HG02678 (cell line): ENCODE data around the gene CNTNAP5.

Experiments
- ATAC-seq: cut with Tn5 transposase; IDR thresholded peaks from one replicate; pipeline ENCODE4 v1.9.1; 2021; ENCODE audit warnings: mild to moderate bottlenecking, moderate library complexity; ENCODE audit not compliant: unreplicated experiment

The CNTNAP5 gene

GRCh38 chr2:124258140-124258880 lies 233.2 kb downstream of the CNTNAP5 start:
- ATAC-seq: no peak

GRCh38 chr2:124261456-124261855 lies 236.4 kb downstream of the CNTNAP5 start:
- ATAC-seq: no peak

DNA sequence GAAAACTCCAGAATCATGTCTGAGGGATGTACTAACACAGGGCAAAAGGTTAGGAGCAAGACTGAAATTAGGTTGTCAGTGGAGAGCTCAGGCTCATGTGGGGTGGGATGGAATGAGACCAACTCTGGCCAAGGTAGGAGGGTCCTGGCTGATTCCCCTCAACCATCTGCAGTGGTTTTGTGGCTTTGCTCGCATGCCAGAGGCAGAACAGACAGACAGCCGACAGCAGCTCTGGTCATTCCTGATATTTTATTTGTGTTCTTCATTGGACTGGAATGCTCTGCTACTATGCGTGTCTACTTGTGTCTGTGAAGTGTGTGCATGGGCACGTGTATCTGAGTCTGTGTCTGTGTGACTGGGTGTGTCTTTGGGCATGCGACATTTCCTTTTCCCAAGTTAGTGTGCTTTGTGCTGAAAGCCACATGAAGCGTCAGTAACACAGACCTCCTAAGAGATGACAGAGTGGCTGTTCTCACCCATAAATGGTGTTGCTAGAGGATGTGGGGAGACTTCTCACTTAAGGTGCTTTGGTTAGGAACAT lies 239.5 kb downstream of the CNTNAP5 start:
- ATAC-seq: no peak

DNA sequence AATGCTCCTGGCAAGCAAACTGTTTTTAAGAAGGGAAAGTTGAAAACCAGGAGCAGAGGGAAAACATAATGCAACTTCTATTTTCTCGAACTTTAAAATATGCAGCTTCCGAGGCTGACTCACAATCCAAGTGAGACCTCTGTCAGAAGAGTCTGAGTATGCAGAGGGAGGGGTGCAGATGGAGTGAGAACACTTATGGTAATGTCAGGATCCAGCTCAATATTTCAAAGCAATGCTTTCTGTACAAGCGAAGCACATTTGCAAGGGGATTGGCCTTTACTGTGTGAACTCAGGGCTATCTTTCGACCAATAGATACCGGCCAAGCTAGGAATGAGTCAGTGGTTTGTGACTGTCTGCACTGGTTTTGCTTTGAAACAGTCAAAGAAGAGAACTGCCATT lies 242.7 kb downstream of the CNTNAP5 start:
- ATAC-seq: no peak

DNA sequence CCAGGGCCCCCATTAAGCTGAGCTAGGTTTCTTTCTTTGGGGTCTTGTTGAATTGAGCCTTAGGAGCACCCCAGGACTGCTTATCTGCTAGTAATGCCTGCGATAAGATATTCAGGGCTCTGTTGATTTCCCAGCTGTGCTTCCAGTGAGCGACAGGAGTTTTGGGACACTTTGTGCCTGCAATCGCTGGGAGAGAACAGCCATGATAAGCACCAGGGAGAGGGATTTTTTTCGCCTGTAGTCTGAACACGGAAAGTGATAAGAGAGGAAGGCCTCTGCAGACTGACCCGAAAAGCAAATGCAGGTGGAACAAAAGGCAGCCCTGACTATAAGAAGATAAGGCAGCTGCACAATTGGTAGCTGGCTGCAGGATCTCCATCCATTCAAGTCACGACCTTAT lies 244.3 kb downstream of the CNTNAP5 start:
- ATAC-seq: no peak

DNA sequence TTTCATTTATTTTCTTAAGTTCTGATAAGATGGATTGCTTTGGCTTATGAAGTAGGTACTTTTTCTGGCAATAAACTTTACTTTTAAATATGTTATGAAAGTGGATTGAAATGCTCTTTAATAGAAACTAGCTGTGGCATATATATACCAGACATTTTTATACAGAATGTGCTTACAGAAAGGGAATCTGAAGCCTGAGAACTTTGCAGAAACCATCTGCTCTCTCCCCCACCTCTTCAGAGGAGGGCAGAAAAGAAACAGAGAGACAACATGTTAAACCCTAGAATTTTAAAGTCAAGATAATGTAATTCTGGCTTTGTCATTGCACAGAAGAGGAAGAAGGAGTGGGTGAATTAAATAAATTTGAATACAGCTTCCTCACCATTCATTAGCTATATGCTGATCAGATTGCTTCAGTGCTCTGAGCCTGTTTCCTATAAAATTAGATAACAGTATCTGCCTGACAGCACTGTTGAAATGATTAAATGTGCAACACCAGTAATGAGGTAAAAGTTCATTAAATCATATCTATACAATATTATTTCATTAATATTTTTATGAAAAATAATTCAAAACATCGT lies 247.3 kb downstream of the CNTNAP5 start:
- ATAC-seq: no peak

DNA sequence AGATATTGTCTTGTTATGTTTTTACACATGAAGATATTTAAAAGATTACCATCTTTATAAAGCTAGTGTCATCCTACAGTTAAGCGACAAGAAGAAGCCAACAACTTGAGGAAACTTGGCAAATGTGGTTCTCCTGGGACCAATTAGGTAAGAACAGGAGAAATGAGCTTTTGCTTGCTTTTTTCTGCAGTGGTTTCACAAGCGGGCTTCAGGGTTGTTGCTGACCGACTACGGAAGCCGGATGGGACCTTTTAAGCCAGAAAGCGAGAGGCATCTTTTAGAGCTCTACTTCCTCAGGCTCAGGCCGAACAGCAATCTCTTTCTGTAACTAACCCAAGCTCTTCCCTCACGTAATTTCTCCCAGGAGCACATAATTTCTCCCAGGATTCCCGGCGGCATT lies 256.5 kb downstream of the CNTNAP5 start:
- no peak for ATAC-seq

DNA sequence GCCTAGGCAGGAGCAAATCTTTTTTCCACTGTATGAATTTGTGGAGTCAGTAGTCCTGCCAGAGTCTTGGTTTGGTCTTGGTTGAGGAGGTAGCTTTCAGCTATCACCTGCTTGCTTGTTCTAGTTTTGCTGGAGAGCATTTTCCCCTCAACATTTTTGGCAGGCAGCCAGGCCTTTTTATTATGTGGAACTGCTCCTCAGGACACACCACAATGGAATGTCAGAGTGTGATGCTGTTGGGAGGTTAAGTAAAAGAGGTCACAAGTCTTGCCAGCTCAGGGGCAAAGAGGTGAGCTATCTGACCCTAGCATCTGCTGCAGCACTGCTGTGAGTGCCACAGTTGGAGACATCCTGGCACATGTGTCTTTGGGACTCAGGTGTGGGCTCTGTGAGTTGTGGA lies 258.0 kb downstream of the CNTNAP5 start:
- ATAC-seq: no peak

DNA sequence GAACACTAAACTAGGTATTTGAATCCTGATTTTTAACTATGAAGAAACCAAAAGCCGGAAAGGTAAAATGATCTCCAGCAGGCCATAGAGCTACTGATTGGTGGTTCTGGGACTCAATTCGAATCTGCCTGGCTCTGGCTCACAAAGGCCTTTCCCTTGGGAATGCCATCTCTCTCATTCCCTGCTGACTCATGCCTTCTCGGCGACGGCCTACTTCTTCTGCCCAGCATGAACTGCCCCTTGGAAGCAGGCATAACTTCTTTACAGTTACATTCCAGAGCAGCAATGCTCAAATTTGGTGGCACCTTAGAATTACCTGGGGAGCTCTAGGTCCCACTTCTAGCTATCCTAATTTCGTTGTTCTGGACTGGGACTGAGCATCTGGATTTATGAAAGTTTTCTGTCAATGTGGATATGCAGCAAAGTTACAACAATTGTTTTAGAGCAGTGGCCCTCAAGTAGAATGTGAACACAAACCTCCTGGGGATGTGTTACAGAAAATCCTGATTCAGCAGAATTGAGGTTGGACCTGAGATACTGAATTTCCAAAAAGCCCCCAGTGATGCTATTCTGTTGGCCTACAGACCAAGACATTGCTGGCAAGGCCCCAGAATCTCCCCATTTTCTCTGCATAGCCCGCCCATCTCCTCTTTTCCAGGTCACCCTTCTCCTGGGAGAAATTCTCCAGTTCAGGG lies 261.1 kb downstream of the CNTNAP5 start:
- no peak for ATAC-seq

DNA sequence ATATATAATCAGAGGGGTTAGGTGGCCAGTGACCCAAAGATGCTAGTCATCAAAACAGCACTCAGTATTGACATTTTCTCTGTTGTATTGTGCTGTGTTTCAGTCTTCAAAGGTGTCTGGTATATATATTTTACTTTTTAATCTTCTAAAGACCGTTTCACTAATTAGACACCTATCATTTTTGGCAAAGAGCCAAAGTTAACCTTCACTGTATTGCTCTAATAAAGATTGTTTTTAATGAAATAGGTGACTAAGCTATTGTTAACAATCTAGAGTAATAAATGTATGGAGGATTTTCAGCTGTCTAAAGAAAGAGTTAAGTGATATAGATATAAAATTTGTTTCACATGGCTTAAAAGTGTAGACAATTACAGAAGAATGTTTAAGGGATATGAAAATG lies 264.0 kb downstream of the CNTNAP5 start:
- no peak for ATAC-seq

DNA sequence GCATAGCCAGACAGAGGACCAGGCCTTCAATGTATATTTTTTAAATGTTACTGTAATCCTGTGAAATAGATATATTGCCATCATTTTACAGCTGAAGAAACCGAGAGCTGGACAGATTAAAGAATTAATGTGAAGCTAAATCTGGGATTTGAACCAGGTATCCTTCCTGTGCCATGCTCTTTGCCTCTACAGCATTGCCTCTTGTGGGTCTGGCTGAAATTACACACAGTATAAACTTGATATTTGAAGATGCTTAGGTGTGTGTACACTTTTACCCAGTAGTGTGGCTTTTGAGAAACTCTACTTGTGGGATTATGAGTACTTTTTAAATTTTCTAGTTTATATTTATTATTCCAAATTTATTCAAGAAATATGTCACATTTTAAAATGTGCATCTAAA lies 264.5 kb downstream of the CNTNAP5 start:
- no peak for ATAC-seq

DNA sequence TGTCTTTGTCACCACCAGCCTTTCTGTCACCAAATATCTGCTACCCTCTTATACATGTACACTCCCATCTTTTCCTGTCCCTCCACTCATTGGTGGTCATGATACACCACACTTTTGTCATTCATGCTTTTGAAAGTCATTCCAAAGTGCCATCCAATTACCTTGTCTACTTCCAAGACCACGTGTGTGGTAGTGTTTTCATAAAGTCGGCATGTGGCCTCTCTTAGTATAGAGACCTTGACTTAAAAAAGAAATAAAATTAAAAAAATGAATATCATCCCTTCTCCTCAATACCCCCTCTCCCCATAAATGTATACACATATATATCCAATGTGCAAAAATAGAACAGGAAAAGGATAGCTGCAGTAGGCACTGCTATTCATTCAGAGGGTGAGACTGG lies 271.4 kb downstream of the CNTNAP5 start:
- no peak for ATAC-seq

GRCh38 chr2:124301915-124302314 lies 276.8 kb downstream of the CNTNAP5 start:
- ATAC-seq: no peak

- ATAC-seq: no peak
These were observed 283.4 kb downstream of the CNTNAP5 start for GRCh38 chr2:124308319-124309062.

DNA sequence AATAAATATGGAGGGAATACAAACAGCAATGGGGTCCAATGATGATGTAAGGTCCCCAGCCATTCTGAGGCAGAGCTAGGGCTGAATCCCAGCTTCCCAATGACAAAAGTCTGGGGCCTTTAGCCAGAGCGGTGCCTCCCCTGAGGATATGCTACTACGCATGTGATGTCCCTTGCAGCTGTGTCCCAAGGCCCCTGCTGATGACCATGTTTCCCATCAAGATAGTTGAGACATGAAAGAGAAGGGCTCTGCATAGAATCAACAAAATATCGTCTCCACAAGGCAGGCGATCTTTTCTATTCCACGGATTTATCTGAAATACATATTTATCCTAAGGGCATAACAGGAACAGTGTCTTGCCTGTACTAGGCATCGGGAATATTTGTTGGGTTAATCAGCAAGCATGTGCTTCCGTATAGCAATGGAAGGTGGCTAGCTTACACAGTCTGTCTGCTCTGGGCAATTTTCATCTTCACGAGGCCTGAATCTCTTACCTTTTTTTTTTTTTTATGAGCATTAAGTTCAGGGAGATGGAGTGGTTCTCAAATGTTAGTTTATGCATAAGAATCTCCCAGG lies 284.6 kb downstream of the CNTNAP5 start:
- no peak for ATAC-seq

DNA sequence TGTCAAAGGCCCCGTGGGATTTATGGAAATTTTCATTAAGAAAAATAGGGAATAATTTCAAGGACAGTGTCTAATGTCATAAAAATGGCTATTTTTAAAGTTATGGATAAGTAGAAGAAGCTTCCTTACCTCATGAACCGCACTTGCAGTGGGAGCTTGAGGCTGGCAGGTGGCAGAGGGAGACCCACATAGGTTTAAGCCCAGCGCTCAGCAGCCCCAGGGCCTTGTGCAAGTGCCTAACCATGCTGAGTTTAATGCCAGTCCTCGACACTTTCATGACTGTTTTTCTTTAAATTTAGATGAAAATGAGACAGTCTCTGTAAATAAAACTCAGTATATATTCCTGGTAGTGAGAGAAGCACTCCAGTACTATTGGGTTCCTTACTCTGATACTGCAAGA lies 285.6 kb downstream of the CNTNAP5 start:
- no peak for ATAC-seq

DNA sequence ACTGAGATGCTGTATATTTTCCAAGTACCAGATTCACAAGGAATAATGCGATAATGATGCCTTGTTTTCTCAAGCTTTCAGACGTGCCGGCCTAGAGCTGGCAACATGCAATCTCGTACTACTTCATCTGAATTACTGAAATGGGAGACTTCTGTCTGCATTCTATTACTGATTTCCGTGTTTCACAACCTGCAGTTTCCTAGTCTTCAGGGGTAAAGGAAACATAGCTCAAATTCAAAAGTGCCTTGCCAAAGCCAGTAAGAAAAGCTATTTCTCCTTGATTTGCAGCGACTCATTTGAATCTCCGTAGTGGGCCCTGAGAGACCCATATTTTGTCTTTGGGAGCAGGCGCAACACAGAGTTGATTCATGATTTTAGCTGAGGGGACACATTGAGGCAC lies 289.0 kb downstream of the CNTNAP5 start:
- no peak for ATAC-seq

DNA sequence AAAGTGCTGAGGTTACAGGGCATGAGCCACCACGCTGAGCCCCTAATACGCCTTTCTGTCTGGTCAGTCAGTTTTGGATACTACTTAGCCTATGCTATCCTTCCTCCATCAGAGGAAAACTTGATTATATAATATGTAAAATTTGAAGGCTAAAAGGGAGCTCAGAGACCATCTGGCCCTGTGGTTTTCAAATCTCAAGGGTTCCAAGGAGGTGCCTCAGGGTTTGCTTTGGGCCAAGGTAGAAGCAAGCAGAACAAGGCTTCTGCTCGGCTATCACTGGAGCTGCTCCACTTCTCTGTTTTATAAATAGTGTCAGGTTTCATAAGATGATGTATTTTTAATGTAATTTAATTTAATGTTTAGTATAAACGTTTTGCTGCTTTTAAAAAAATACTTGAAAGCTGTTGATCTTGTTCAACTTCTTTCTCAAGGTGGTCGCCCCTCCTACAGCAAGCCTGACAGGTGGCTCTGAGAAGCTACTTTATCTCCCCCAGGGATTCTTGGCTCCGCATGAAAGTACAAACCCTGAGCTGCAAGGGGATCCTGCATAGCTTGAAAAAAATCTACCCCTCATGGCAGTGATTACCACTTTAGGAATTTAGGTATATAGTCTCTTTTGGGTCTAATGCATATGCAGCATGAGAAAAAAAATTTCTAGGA lies 290.3 kb downstream of the CNTNAP5 start:
- ATAC-seq: no peak

GRCh38 chr2:124316133-124316532 lies 291.0 kb downstream of the CNTNAP5 start:
- ATAC-seq: no peak

DNA sequence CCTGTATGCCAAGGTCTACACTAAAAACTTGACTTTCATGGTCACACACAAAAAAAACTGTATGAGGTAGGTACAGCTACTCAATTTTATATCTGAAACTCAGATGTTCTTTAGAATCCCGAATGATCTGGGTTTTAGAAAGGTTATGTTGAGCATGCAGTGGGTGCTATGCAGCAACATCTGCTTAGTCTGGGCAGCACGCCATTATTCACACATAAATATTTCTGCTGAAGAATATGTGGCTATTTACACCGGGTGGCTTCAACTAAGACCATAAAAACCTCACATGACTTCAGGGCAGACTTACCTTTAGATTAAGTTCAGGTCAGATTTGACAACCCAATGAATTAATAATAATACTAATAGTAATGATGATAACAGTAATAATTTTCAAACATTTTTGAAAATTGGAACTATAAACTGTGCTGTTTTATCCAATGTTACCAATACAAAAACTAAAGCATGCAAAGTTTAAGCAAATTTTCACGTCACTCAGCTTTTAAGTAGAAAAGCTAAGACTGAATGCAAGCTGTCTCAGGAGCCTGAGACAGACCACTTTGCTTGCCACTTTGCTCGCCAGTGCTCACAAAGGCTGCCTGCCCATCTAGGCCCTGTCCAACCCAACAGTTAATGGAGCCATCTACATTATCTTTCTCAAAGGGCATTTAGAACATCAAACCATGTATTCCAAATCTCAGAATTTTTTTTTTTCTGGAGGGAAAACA lies 292.0 kb downstream of the CNTNAP5 start:
- no peak for ATAC-seq
